Inferior parietal cortex (tissue), 1 donor: ENCODE measurements around the gene LIN37.

Source experiments
- DNase-seq: peaks from one replicate; pipeline ENCODE4 v3.0.0-alpha.2; 2016; ENCODE audit errors: extremely low spot score

The LIN37 gene

DNA sequence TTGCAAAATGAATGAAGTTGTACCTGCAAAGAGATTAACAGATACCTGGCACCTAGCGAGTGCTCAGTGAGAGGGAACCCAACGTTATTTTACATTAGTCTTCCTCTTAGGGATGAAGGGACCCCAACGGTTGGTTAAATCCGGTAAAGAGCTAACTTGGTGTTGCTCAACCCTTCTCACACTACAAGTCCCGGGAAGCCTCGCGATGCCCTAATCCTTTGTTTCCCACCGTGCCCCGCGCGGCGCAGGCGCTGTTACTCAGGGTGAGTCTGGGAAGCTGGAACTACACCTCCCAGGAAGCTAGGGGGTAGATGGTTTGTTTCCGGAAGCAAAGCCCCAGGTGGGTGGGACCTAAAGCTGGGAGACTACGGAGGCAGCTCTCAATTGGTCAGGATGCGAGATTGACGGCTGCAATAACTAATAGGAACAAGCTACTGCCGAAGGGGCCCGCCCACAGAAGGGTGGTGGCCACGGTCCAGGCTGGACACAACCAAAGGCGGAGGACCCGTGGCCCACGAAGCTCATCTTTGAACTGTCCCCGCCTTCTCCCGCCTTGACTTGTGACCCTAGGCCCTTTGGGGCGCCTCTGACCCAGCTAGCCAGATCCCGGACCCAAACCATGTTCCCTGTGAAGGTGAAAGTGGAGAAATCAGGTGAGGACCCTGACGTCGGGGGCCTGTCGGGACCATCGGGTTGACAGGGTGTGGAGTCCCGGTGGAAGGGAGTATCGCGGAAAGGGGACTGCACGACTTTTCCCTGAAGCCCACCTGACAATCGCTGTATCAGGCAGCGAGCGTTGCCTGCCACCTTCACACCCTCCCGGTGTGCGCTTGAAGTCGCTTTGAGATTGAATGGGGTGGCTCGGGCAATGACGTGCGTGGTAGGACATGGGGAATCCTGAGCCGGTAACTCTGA, at the start of gene LIN37:
Gene LIN37, plus strand, starts transcription at position 471 of the 915 bp plus-strand sequence. Its CDS starts 149 bp downstream, at position 620.
- DNase-seq = peak; percentile 100

DNA sequence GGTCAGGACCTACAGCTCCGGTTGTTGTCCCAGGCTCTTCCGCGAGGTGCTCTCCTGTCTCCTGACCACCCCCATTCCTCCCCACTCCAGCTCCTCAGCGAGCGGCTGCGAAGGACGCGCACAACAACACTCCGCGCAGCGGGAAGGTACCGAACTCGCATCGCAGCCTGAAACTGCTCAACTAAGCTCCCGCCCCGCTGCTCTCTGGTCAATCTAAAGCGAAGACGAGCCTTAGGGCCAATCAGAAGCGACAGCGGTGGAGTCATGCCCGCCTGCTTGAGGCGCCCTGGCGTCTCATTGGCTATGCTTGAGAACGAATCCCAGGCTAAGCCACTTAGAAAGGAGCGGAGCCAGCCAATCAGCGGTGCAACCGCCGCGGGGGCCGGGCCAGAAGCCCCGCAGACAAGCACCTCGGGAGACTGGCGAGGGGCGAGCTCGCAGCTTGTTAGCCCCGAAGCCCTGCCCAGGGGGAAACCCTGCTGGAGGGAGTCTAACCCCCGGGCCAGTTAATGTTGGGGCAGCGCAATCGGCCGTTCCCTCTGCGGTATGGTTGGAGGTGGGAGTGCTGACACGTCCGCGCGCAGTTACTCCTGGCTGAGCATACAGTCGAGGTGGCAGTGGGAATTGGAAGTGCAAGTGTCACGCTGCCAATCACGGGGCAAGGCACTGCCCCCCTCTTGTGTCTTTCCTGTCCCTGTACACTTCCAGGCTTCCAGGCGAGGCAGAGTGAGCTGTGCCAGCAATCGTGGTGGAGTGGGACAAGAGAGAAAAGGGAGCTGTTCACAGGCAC, 46.0 kb upstream of the LIN37 start:
- peak; percentile 99 for DNase-seq

DNA sequence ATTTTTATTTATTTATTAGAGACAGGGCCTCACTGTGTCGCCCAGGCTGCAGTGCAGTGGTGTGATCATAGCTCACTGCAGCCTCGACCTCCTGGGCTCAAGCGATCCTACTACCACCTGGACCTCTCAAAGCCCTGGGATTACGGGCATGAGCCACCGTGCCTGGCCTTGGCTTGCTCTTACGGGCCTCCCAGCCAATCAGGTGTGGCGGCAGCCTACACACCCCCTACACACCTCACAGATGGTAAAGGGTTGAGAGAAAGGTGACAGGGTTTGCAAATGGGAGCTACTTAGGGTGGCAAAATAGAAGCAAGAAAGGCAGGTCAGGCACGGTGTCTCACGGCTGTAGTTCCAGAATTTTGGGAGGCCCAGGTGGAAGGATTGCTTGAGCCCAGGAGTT, 45.0 kb upstream of the LIN37 start:
- no peak for DNase-seq

- DNase-seq = no peak
These were observed 44.2 kb upstream of the LIN37 start, which contains the start of gene ZBTB32 for GRCh38 chr19:35704218-35704617. ZBTB32 (plus strand) TSS chr19:35704558; CDS start chr19:35714627, 10,069 bp downstream.

DNA sequence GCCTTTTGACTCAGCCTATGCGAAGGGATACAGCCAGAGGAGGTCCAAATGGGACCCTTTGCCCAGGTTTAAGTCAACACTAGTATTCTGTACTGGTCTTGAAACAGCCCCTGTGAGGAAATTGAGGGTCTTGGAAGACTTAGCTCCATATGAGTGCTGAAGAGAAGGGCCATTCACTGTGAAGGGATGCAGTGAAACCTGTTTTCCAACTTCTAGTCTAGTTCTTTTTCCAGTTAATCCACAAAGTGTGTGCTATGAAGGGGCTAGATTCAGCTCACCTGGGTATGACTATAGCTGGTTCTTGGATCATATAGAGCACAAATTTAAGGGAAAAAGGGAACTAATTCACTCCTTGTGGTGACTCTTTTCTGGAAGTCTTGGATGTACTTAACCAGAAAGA, 40.0 kb upstream of the LIN37 start:
- no peak for DNase-seq

GRCh38 chr19:35710784-35711723, 37.3 kb upstream of the LIN37 start:
- DNase-seq = no peak

GRCh38 chr19:35712567-35713505, 35.5 kb upstream of the LIN37 start:
- no peak for DNase-seq

GRCh38 chr19:35713506-35713850, 34.9 kb upstream of the LIN37 start:
- DNase-seq = no peak

- no peak for DNase-seq
These were observed 34.4 kb upstream of the LIN37 start for GRCh38 chr19:35713904-35714495.

GRCh38 chr19:35714601-35715354, 33.6 kb upstream of the LIN37 start:
- no peak for DNase-seq

DNA sequence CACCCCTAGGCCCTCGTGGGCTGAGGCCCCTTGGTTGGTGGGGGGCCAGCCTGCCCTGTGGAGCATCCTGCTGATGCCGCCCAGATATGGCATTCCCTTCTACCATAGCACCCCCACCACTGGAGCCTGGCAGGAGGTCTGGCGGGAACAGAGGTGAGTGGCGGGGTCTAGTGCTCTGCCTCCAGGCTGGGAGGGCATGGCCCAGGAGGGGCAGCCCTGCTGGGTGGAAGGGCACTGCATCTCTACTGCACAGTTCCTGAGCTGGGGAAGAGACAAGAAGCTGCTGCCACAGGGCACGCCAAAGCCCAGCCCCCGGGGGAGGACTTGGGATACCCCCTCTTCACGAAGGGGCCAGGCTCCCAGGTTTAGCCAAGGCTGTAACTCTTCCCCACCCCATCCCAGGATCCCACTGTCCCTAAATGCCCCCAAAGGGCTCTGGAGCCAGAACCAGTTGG, 33.0 kb upstream of the LIN37 start:
- DNase-seq = no peak

DNA sequence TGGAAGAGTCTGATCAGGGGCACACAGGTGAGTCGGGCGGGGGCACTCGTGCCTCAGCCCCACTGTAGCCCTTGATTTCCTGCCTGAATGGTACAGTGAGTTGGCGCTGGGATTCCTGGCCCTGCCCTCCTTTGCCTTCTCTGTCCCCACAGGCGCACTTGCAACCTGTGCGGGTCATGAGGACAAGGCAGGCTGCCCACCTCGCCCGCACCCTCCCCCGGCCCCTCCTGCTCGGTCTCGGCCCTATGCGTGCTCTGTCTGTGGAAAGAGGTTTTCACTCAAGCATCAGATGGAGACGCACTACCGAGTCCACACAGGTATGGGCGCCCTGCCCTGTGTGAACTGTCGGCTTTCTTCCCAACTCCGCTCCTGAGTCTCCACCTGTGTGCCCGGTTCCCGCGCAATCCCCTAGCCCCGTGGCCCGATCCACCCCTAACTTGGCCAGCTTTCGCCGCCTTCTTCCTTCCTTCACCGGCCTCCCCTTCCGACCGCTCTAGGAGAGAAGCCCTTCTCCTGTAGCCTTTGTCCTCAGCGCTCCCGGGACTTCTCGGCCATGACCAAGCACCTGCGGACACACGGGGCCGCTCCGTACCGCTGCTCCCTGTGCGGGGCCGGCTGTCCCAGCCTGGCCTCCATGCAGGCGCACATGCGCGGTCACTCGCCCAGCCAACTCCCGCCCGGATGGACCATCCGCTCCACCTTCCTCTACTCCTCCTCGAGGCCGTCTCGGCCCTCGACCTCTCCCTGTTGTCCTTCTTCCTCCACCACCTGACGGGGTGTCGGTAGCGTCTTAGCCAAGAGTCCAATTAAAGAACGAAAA, 32.2 kb upstream of the LIN37 start:
- no peak for DNase-seq

GRCh38 chr19:35716801-35717664, 31.3 kb upstream of the LIN37 start:
- DNase-seq = peak; percentile 92

DNA sequence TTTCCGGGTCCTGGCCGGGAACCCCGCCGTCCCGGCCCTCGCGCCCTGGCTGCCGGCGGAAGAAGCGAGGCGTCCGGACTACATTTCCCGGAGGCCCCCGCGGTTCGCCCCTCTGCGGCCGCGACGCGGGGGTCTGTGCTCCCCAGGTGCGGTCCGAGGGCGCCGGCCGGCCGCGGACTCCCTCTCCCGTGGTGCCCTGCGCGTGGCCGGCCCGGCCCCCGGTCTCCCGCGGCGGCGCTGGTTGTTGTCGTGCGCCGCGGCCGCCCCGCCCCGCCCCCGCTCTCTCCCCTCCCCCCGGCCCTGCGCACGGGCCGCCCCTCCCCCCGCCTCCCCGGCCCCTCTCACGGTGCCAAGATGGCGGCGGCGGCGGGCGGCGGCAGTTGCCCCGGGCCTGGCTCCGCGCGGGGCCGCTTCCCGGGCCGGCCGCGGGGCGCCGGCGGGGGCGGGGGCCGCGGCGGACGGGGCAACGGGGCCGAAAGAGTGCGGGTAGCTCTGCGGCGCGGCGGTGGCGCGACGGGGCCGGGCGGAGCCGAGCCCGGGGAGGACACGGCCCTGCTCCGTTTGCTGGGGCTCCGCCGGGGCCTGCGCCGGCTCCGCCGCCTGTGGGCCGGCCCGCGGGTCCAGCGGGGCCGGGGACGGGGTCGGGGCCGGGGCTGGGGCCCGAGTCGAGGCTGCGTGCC, 30.6 kb upstream of the LIN37 start, which contains the start of gene KMT2B:
Gene KMT2B, plus strand, starts transcription at position 339 of the 680 bp plus-strand sequence. Its CDS starts 16 bp downstream, at position 355.
- DNase-seq = no peak

DNA sequence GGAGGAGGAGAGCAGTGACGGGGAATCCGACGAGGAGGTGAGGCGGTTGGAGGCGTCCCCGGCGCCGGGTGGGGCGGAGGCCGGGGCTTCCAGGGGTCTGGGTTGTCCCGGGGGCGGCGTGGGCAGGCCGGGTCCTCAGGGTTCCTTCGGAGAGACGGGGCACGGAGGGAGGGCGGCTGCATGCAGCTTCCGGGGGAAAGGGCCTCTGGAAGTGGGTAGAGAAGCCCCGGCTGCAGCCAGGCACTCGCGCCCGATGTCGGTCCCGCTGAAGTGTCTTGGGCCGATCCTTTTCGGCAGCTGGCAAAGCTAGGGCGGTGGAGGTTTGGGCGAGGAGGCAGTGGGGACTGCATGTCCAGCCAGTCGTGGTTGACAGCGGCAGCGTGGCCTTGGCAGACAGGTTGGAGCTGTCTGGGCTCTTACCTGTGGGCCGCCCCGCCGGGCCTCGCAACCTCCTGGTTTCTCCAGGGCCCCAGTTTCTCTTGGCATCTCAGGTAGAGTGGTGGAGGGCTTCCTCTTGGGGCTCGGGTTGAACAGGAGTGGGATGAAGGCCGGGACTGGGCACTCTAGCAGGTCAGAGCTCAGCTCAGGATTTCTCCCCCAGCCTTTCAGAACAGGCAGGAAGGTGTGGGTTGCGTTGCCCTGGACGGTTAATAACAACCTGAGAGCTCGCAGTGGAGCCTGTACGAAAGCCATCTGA, 29.9 kb upstream of the LIN37 start:
- no peak for DNase-seq
